Neural cell (in vitro differentiated cells): ENCODE data around the gene ARHGEF1.

Experiments used
- EP300 ChIP-seq: fragments of 450-650 bp; conservative IDR thresholded peaks from 2 replicates; pipeline ENCODE4 v1.6.1; 2014; ENCODE audit warnings: antibody characterized with exemption, mild to moderate bottlenecking, moderate library complexity; ENCODE audit not compliant: poor library complexity, severe bottlenecking
- POLR2AphosphoS5 ChIP-seq: IDR thresholded peaks from 2 replicates; pipeline ENCODE4 v1.6.1; 2012
- TF ChIP-seq, protein P1 (sequence below): fragments of 450-650 bp; IDR thresholded peaks from 2 replicates; pipeline ENCODE4 v1.5.1; 2014; ENCODE audit warnings: antibody characterized with exemption, mild to moderate bottlenecking, moderate library complexity; ENCODE audit not compliant: poor library complexity, severe bottlenecking

GRCh38 chr19:41851456-41851855 lies 31.5 kb upstream of the ARHGEF1 start:
- TF ChIP-seq POLR2AphosphoS5 (no peak), EP300 (no peak)
- TF ChIP-seq, protein P1, sequence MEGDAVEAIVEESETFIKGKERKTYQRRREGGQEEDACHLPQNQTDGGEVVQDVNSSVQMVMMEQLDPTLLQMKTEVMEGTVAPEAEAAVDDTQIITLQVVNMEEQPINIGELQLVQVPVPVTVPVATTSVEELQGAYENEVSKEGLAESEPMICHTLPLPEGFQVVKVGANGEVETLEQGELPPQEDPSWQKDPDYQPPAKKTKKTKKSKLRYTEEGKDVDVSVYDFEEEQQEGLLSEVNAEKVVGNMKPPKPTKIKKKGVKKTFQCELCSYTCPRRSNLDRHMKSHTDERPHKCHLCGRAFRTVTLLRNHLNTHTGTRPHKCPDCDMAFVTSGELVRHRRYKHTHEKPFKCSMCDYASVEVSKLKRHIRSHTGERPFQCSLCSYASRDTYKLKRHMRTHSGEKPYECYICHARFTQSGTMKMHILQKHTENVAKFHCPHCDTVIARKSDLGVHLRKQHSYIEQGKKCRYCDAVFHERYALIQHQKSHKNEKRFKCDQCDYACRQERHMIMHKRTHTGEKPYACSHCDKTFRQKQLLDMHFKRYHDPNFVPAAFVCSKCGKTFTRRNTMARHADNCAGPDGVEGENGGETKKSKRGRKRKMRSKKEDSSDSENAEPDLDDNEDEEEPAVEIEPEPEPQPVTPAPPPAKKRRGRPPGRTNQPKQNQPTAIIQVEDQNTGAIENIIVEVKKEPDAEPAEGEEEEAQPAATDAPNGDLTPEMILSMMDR: no peak
